Esophagus (tissue), 2 donors: ENCODE data around the gene ARL2BP. TPM values are rescaled to one million over a fixed set of nuclear protein-coding genes. Genes with fewer than 3 reads are reported as not detected.
A peak's percentile ranks its signal among the peaks of the same experiment; 100 is the strongest.

Experiments used
- H3K27ac ChIP-seq, 2 donors: one replicate each; pipeline ENCODE4 v1.5.1; 2013; ENCODE audit warnings: low read depth in 2 of 2, mild to moderate bottlenecking in 2 of 2, inconsistent platforms in 1 of 2, low read length in 1 of 2, moderate library complexity in 1 of 2
- H3K27me3 ChIP-seq, 2 donors: one replicate each; pipeline ENCODE4 v1.6.1; 2013; ENCODE audit warnings: low read length in 2 of 2, control low read depth in 1 of 2, mild to moderate bottlenecking in 1 of 2; ENCODE audit not compliant: insufficient read depth in 2 of 2, control insufficient read depth in 1 of 2
- H3K36me3 ChIP-seq, 2 donors: one replicate each; pipeline ENCODE4 v1.6.1; 2013; ENCODE audit warnings: low read length in 1 of 2; ENCODE audit not compliant: control insufficient read depth in 2 of 2, insufficient read depth in 2 of 2
- H3K4me1 ChIP-seq, 2 donors: one replicate each; pipeline ENCODE4 v1.6.1; 2013; ENCODE audit warnings: low read length in 1 of 2; ENCODE audit not compliant: control insufficient read depth in 2 of 2, insufficient read depth in 2 of 2
- H3K4me3 ChIP-seq, 2 donors: one replicate each; pipeline ENCODE4 v1.5.1; 2013; ENCODE audit warnings: low read length in 2 of 2, mild to moderate bottlenecking in 2 of 2, low read depth in 1 of 2, moderate library complexity in 1 of 2
- H3K9me3 ChIP-seq, 2 donors: one replicate each; pipeline ENCODE4 v1.6.1; 2013; ENCODE audit warnings: mild to moderate bottlenecking in 2 of 2, low read depth in 1 of 2, low read length in 1 of 2, moderate library complexity in 1 of 2; ENCODE audit not compliant: control insufficient read depth in 2 of 2, insufficient read depth in 1 of 2
- WGBS, 2 donors: extraction: QIAGEN DNeasy Blood & Tissue Kit; methylation state at CpG; one replicate each; pipeline ENCODE4 v1.1.7; 2013; 5-methylcytosine and 5-hydroxymethylcytosine counted together
- polyA plus RNA-seq, 2 donors: library from polyadenylated mRNA; stranded (reverse); fragments of 200-250 nt; gene quantifications; one replicate each; pipeline ENCODE4 v1.2.3, GENCODE V29; 2013
- donor health status: healthy with polysubstance abuse.
- donor health status: Bipolar disorder and iron deficiency.

Gene ARL2BP
- polyA plus RNA-seq, 2 donors, result 20.8 to 30.1 TPM

DNA sequence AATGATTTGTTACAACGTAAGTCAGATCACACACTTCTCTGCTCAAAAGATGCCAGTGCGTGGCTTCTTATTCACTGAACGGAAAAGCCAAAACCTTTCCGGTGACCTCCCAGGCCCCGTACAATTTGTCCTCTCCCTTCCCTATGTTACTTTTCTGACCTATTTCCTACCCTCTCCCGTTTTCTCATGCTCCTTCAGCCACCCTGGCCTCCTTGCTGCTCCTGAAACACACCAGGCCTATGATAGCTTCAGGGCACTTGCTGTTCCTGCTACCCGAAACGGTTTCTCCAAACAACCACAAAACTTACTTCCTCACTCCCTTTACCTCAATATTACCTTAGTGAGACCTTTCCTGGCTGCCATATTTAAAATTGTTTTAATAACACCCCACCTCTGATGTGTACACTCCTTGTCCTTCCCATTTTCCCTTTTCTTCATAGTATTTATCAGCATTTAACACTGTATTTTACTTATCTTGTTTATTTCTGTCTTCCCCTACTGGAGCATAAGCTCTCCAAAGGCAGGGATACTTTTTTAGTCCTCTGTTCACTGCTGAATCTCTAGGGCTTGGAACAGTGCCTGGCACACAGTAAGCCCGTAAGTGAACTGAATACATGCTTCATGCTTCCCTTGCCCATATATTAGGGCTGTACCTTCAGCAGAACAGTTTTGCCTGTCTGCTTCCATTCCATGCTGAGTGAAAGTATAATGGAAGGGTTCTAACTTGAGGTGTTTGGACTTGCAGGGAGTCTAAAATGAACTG lies 10.9 kb upstream of the ARL2BP start:
- no peak overlapping the region for H3K4me3 ChIP-seq
- H3K4me1 ChIP-seq, result no peaks in the 10 kb centered on the region
- no peak overlapping the region for H3K27ac ChIP-seq
- 91% methylated on average over 9 of the region's 9 CpGs for WGBS, 2 donors
- H3K36me3 ChIP-seq, result peaks cover 8 to 16% of the 10 kb centered on the region in 2 donors
- H3K27me3 ChIP-seq, result no peaks in the 10 kb centered on the region
- no peaks in the 10 kb centered on the region for H3K9me3 ChIP-seq

DNA sequence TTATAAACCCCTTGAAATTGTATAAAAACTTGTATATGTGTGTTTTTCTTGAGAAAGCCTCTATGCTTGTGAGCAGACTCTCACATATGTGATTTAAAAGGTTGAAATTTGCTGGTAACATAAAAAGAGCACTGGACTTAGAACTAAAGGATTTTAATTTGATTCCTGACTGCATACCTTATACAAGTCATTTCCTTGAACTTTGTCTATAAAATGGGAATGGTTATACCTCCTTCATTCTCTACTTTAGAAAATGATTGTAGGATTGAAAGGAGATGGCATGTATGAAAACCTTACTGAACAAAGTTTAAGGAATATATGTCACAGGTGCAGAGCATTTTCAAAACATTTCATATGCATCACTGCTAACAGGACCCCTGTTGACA lies 10.4 kb upstream of the ARL2BP start:
- H3K36me3 ChIP-seq, result peaks cover 10 to 16% of the 10 kb centered on the region in 2 donors
- no peaks in the 10 kb centered on the region for H3K9me3 ChIP-seq
- H3K4me3 ChIP-seq, result no peak overlapping the region
- no peaks in the 10 kb centered on the region for H3K27me3 ChIP-seq
- H3K4me1 ChIP-seq, result no peaks in the 10 kb centered on the region
- no peak overlapping the region for H3K27ac ChIP-seq

DNA sequence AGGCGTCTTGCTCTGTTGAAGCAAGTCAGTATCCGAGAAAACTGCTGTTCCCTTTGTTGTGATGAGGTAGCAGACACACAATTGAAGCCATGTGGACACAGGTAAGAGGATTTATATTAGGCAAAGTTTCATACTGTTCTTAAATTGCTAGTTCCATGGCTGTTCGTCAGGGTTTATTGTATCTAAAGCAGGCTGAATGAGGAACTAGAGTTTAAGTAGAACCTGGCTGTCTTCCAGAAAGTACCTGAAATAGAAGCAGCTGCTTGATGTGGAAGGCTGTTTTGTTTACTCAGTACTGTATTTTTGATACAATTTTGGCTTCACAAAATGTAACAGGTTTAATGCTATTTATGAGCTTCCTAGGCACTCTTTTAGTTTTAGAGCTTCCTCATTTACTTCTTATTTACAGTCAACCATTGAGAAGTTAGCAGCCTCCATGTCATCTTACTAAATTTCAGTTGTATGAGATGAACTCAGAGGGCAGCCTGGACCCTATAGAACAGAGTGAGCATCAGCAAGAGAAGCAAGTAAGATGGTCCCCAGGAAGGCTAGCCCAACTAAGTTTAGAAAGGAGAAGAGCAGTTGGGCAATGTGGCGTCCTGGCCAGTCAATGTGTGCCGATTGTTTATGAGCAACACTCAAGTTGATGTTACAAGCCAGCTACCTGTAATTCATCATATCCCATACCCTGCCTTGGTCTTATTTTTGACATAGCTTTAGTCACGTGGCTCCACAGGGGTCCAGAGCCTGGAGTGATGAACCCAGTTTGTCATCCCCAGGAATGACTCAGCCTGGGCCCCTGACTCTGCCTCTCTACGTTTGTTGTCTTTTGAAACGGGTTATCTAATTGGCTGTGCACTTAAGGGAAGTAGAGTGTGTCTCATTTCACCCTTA lies 9.7 kb upstream of the ARL2BP start:
- no peak overlapping the region for H3K27ac ChIP-seq
- H3K4me1 ChIP-seq, result no peaks in the 10 kb centered on the region
- H3K9me3 ChIP-seq, result no peaks in the 10 kb centered on the region
- no peaks in the 10 kb centered on the region for H3K27me3 ChIP-seq
- H3K4me3 ChIP-seq, result no peak overlapping the region
- 69 to 78% methylated on average over 8 of the region's 8 CpGs for WGBS, 2 donors
- H3K36me3 ChIP-seq, result peaks cover 10 to 16% of the 10 kb centered on the region in 2 donors

DNA sequence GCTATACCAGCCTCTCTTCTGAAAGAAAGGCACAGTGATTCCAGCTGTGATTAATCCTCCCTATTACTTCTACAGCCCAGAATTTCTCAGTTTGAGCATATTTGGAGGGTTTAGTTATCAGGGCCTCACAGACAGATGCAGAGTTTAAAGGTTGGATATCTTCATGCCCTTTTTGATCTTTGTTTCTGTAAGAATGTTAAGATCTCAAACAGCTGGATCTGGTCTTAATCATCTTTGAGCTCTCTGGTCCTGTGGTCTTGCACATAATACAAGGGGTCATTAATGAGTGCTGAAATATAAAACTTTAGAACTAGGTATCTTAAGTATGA lies 9.1 kb upstream of the ARL2BP start:
- Histone ChIP-seq H3K4me1 (no peaks in the 10 kb centered on the region), H3K27ac (no peak overlapping the region), H3K4me3 (no peak overlapping the region), H3K9me3 (no peaks in the 10 kb centered on the region), H3K27me3 (no peaks in the 10 kb centered on the region), H3K36me3 (peaks cover 10 to 16% of the 10 kb centered on the region in 2 donors)

DNA sequence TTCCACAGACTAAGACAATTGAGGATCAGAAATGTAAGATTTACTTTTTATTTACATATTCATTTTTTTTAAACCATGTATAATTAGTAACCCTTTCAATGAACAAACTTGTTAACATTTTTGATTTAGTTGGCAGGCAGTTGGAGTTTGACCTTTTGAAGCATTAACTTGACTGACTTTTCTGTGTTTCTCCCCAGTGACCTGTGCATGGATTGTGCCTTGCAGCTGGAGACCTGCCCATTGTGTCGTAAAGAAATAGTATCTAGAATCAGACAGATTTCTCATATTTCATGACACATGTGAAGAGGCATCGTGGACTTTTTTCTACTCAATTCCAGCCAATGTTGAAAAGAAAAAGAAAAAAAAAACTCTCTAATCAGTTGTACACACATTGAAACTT lies 6.4 kb upstream of the ARL2BP start:
- Histone ChIP-seq H3K9me3 (no peaks in the 10 kb centered on the region), H3K4me3 (no peak overlapping the region), H3K27ac (no peak overlapping the region), H3K4me1 (no peaks in the 10 kb centered on the region), H3K36me3 (peaks cover 10% of the 10 kb centered on the region in 2 donors), H3K27me3 (no peaks in the 10 kb centered on the region)
- 68 to 81% methylated on average over 2 of the region's 2 CpGs for WGBS, 2 donors

DNA sequence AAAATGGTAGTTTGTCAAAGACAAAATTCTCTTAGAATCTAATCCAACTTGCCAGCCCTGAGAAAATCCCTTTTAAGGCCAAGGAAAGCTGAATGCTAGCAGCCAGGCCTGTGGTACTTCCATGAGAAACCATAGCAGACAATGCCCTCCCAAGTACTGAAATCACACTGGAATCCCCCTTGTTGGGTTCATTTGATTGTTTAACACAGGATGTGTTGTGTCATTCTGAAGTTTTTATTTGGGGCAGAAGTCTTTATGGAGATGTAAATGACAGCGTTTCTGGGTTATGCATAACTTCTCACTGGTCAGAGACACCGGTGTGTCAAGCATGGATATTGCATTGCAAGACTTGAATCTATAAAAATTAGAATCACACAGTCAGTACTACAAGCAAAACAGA lies 6.0 kb upstream of the ARL2BP start:
- Histone ChIP-seq H3K4me3 (no peak overlapping the region), H3K4me1 (no peaks in the 10 kb centered on the region), H3K27ac (no peak overlapping the region), H3K36me3 (peaks cover 7 to 10% of the 10 kb centered on the region in 2 donors), H3K27me3 (no peaks in the 10 kb centered on the region), H3K9me3 (no peaks in the 10 kb centered on the region)
- WGBS, 2 donors, result 76 to 78% methylated on average over 2 of the region's 2 CpGs

DNA sequence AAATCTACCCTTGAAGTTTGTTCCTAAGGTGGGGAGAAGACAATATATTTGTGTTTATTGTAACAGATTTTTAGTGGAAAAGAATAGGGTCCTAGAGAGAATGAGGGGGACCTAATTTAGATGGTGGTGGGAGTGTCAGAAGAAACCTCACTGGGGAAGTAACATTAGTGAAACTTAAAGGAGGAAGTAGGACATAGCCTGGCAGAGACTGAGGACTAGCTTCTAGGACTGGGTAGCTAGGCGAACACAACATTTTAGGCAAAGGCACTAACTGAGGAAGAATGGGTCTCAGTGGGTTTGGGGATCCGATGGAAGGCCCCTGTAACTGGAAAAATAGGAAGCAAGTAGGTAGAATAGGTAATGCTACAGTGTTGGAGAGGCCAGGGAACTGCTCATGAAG lies 4.2 kb upstream of the ARL2BP start:
- Histone ChIP-seq H3K4me3 (no peak overlapping the region), H3K9me3 (no peaks in the 10 kb centered on the region), H3K4me1 (no peaks in the 10 kb centered on the region), H3K36me3 (peaks cover 0 to 4% of the 10 kb centered on the region in 2 donors), H3K27me3 (no peaks in the 10 kb centered on the region), H3K27ac (no peak overlapping the region)
- 87 to 89% methylated on average over 2 of the region's 2 CpGs for WGBS, 2 donors

DNA sequence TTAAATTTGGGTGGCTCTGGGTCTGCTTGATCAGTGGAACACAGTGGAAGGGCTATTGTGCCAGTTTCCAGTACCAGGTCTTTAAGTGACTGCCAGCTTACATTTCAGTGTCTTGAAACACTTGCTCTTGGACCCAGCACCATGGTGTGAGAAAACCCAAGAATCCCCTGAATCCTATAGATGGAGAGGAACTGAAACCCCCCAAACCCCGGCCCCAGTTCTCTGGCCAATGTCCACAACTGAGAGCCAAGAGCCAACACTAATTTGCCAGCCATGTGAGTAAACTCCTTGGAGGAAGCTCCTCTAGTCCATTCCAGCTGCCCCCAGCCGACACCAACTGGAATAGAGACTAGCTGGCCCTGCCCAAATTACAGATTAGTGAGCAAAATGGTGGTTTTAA lies 2.4 kb upstream of the ARL2BP start:
- Histone ChIP-seq H3K9me3 (no peaks in the 10 kb centered on the region), H3K27me3 (no peaks in the 10 kb centered on the region), H3K27ac (no peak overlapping the region), H3K4me1 (no peaks in the 10 kb centered on the region), H3K36me3 (peaks cover 0 to 4% of the 10 kb centered on the region in 2 donors), H3K4me3 (no peak overlapping the region)
- 86 to 92% methylated on average over 2 of the region's 2 CpGs for WGBS, 2 donors

DNA sequence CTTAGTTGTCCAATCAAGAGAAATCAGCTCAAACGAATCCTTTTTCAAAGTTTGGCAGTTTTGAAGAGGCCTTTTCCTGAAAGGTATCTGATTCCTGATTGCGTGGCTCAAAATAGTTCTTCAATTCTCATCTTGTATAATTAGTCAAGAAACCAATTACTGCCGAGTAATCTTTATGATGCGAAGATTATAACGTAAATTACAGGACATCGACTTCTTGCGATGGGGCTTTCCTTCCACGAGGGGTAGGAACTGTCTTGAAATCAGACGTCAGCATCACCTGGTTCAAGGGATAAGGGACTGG lies 644 bp upstream of the ARL2BP start:
- Histone ChIP-seq H3K27me3 (no peaks in the 10 kb centered on the region), H3K27ac (peak overlapping the region; percentile 86 to 93), H3K9me3 (no peaks in the 10 kb centered on the region), H3K4me1 (no peaks in the 10 kb centered on the region), H3K36me3 (peaks cover 0 to 4% of the 10 kb centered on the region in 2 donors), H3K4me3 (peak overlapping the region; percentile 62 to 70)
- 8 to 9% methylated on average over 9 of the region's 9 CpGs for WGBS, 2 donors
